ENCODE data around the gene ACSF3.

- TF ChIP-seq EZH2 (IDR thresholded peaks at IDR 0.05) (no peak), POLR2AphosphoS5 (IDR thresholded peaks at IDR 0.05; ENCODE audit: borderline replicate concordance, low read depth, low read length) (no peak), FOXP2 (optimal IDR thresholded peaks at IDR 0.05; ENCODE audit: control extremely low read depth, extremely low read length, insufficient read depth) (no peak)
Measured at GRCh38 chr16:89166696-89167424, 73.2 kb downstream of the ACSF3 start.

Measured in SK-N-MC (cell line).